Measurements from ENCODE around the gene FOXO4. TPM values are rescaled to one million over a fixed set of nuclear protein-coding genes. Genes with fewer than 3 reads are reported as not detected.

Gene FOXO4
- total and polyA plus RNA-seq, 12 donors, result 12.2 to 67.8 (median 36.3) TPM

- Histone ChIP-seq H3K9me3 (no peaks in the 10 kb centered on the region), H3K4me1 (peaks cover 0 to 5% (median 0%) of the 10 kb centered on the region in 9 donors), H3K4me3 (no peak overlapping the region), H3K36me3 (no peaks in the 10 kb centered on the region), H3K27ac (no peak overlapping the region), H3K27me3 (peaks cover 0 to 5% (median 0%) of the 10 kb centered on the region in 7 donors)
- DNase-seq, result no peak
- TF ChIP-seq CTCF (IDR thresholded peaks at IDR 0.05), result no peak
- WGBS, 2 donors, result 75 to 78% methylated on average over 7 of the region's 7 CpGs
- no peak for ATAC-seq
- intact Hi-C loops (cut with DNase I), result no loop called here
These were observed 55.7 kb downstream of the FOXO4 start for GRCh38 chrX:71151366-71151765.

Other genes with a start within 250 kb of the FOXO4 start
- under 1 TPM in 1 of 10 donors, not detected in 9; 0.19 TPM for gene TEX11, start 187.1 kb upstream of the FOXO4 start, total RNA-seq
- gene TEX11, start 187.1 kb upstream of the FOXO4 start, polyA plus RNA-seq, result not detected
- gene SLC7A3, start 164.8 kb upstream of the FOXO4 start, total RNA-seq, result not detected
- not detected for gene SLC7A3, start 164.8 kb upstream of the FOXO4 start, polyA plus RNA-seq
- gene SNX12, start 27.5 kb upstream of the FOXO4 start, total RNA-seq, result 10 to 100 TPM; 41.5 to 54.0 (median 49.4) TPM
- 10 to 100 TPM; 22.5 to 36.2 TPM for gene SNX12, start 27.5 kb upstream of the FOXO4 start, polyA plus RNA-seq
- gene CXorf65, start 10.9 kb downstream of the FOXO4 start, total RNA-seq, result not detected
- not detected for gene CXorf65, start 10.9 kb downstream of the FOXO4 start, polyA plus RNA-seq
- 10 to 100 TPM in 1 of 10 donors, 1 to 10 TPM in 6, under 1 TPM in 3; 0.57 to 15.3 (median 2.0) TPM for gene IL2RG, start 15.7 kb downstream of the FOXO4 start, total RNA-seq
- 1 to 10 TPM; 1.3 to 1.7 TPM for gene IL2RG, start 15.7 kb downstream of the FOXO4 start, polyA plus RNA-seq
- gene MED12, start 22.7 kb downstream of the FOXO4 start, total RNA-seq, result 10 to 100 TPM; 22.4 to 35.1 (median 28.9) TPM
- gene MED12, start 22.7 kb downstream of the FOXO4 start, polyA plus RNA-seq, result 10 to 100 TPM in 1 of 2 donors, 1 to 10 TPM in 1; 6.1 to 10.8 TPM
- gene NLGN3, start 49.0 kb downstream of the FOXO4 start, total RNA-seq, result under 1 TPM; 0.23 to 0.94 (median 0.55) TPM
- under 1 TPM; 0.16 to 0.51 TPM for gene NLGN3, start 49.0 kb downstream of the FOXO4 start, polyA plus RNA-seq
- not detected for gene GJB1, start 127.4 kb downstream of the FOXO4 start, total RNA-seq
- gene GJB1, start 127.4 kb downstream of the FOXO4 start, polyA plus RNA-seq, result not detected
- 10 to 100 TPM; 10.3 to 18.7 (median 16.5) TPM for gene ZMYM3, start 158.3 kb downstream of the FOXO4 start, total RNA-seq
- 1 to 10 TPM; 4.4 to 6.2 TPM for gene ZMYM3, start 158.3 kb downstream of the FOXO4 start, polyA plus RNA-seq
- gene NONO, start 187.8 kb downstream of the FOXO4 start, total RNA-seq, result 100 to 1,000 TPM in 9 of 10 donors, 10 to 100 TPM in 1; 99.3 to 145 (median 114) TPM
- 10 to 100 TPM; 55.0 to 90.3 TPM for gene NONO, start 187.8 kb downstream of the FOXO4 start, polyA plus RNA-seq
- 100 to 1,000 TPM in 2 of 10 donors, 10 to 100 TPM in 8; 85.6 to 150 (median 94.1) TPM for gene ITGB1BP2, start 205.9 kb downstream of the FOXO4 start, total RNA-seq
- gene ITGB1BP2, start 205.9 kb downstream of the FOXO4 start, polyA plus RNA-seq, result 100 to 1,000 TPM in 1 of 2 donors, 10 to 100 TPM in 1; 45.9 to 106 TPM

Data from heart right ventricle (tissue), 16 donors.